Naive thymus-derived CD8-positive, alpha-beta T cell (primary cell): ENCODE data around the gene RAPGEF1. TPM values are rescaled to one million over a fixed set of nuclear protein-coding genes. Genes with fewer than 3 reads are reported as not detected.
A peak's percentile ranks its signal among the peaks of the same experiment; 100 is the strongest.

Source experiments
- ATAC-seq, 2 donors: fragments of 150-1000 bp; cut with Tn5 transposase in 1 of 2; sonication (Bioruptor Pico), chemical (Tn5 transposase) in 1 of 2; 1 replicate in 1 of 2; 2 replicates in 1 of 2; pipeline ENCODE4 v1.10.0; 2021; ENCODE audit warnings: mild to moderate bottlenecking in 2 of 2, moderate library complexity in 2 of 2
- POLR2A ChIA-PET: fragments of 350-600 bp; sonication (Branson Sonifier 250); formaldehyde crosslinking; loops from one replicate; lab custom pipeline; 2021; ENCODE audit warnings: antibody characterized with exemption; lab: Charles Lee
- DNase-seq, 10 donors: peaks; one replicate each; pipeline versions ENCODE4 v3.0.0 to v3.0.0-alpha.2; 2020 to 2022
- H3K27ac Mint-ChIP-seq, 10 donors: one replicate each; pipeline ENCODE4 v1.8.0; 2020 to 2022; ENCODE audit warnings: mild to moderate bottlenecking in 10 of 10, mixed read lengths in 10 of 10, moderate library complexity in 4 of 10, inconsistent platforms in 1 of 10
- H3K27me3 Mint-ChIP-seq, 5 donors: one replicate each; pipeline ENCODE4 v1.8.0; 2021 to 2022; ENCODE audit warnings: mixed read lengths in 5 of 5
- H3K36me3 Mint-ChIP-seq, 3 donors: one replicate each; pipeline ENCODE4 v1.8.0; 2020 to 2022; ENCODE audit warnings: mixed read lengths in 3 of 3, mild to moderate bottlenecking in 2 of 3, inconsistent platforms in 1 of 3
- H3K4me1 Mint-ChIP-seq, 4 donors: one replicate each; pipeline ENCODE4 v1.8.0; 2021 to 2022; ENCODE audit warnings: mixed read lengths in 4 of 4
- H3K4me3 Mint-ChIP-seq, 10 donors: one replicate each; pipeline ENCODE4 v1.8.0; 2020 to 2022; ENCODE audit warnings: mild to moderate bottlenecking in 10 of 10, mixed read lengths in 10 of 10, moderate library complexity in 6 of 10, inconsistent platforms in 1 of 10
- H3K9me3 Mint-ChIP-seq, 9 donors: one replicate each; pipeline ENCODE4 v1.8.0; 2020 to 2022; ENCODE audit warnings: mixed read lengths in 9 of 9, mild to moderate bottlenecking in 3 of 9, inconsistent platforms in 1 of 9, moderate library complexity in 1 of 9
- polyA plus RNA-seq, 3 donors: library from polyadenylated mRNA; unstranded; fragments of 300-500 nt; fragmentation: Illumina TruSeq; gene quantifications; one replicate each; pipeline ENCODE4 v1.2.3, GENCODE V29; 2021
- total RNA-seq, 8 experiments: library from RNA in 2 of 8; stranded (reverse) in 2 of 8; gene quantifications; one replicate each; pipeline ENCODE4 v1.2.3 and lab custom pipeline; 2021 to 2026

RAPGEF1 gene
- total and polyA plus RNA-seq, 5 experiments from 2014 or later = 1.6 to 94.7 (median 9.0) TPM

GRCh38 chr9:131598121-131598520 is 141.8 kb downstream of the RAPGEF1 start:
- peaks cover 0 to 2% (median under 1%) of the 10 kb centered on the region in 4 donors for H3K4me1 Mint-ChIP-seq
- no peak overlapping the region for H3K4me3 Mint-ChIP-seq
- POLR2A ChIA-PET = interaction anchor here (1.4 kb wide), 1 partner anchor 145 kb away, joined by 3 read pairs; no protein-coding TSS in a partner anchor
- no peaks in the 10 kb centered on the region for H3K27me3 Mint-ChIP-seq
- H3K27ac Mint-ChIP-seq = peak overlapping the region in 1 of 10 donors; percentile 52
- no peaks in the 10 kb centered on the region for H3K9me3 Mint-ChIP-seq
- DNase-seq = no peak
- no peak for ATAC-seq
- H3K36me3 Mint-ChIP-seq = peaks cover 0 to 62% (median 4%) of the 10 kb centered on the region in 3 donors

- ATAC-seq = no peak
- Mint-ChIP-seq H3K36me3 (peaks cover 0 to 59% (median 4%) of the 10 kb centered on the region in 3 donors), H3K9me3 (no peaks in the 10 kb centered on the region), H3K27me3 (no peaks in the 10 kb centered on the region), H3K27ac (no peak overlapping the region), H3K4me1 (peaks cover 0 to 1% (median under 1%) of the 10 kb centered on the region in 4 donors), H3K4me3 (no peak overlapping the region)
- no peak for DNase-seq
- POLR2A ChIA-PET = interaction anchor here (1.4 kb wide), 1 partner anchor 146 kb away, joined by 3 read pairs; no protein-coding TSS in a partner anchor
These were observed 142.6 kb downstream of the RAPGEF1 start for GRCh38 chr9:131597246-131597645.

- POLR2A ChIA-PET = no interaction called here
- ATAC-seq (no peak), DNase-seq (peak in 1 of 10 donors; percentile 58)
- Mint-ChIP-seq H3K4me3 (no peak overlapping the region), H3K9me3 (no peaks in the 10 kb centered on the region), H3K27me3 (no peaks in the 10 kb centered on the region), H3K4me1 (peaks cover 0 to 5% (median 3%) of the 10 kb centered on the region in 4 donors), H3K27ac (peak overlapping the region in 1 of 10 donors; percentile 70), H3K36me3 (peaks cover 0 to 50% (median 3%) of the 10 kb centered on the region in 3 donors)
These were observed 143.5 kb downstream of the RAPGEF1 start for GRCh38 chr9:131596430-131596743.

- POLR2A ChIA-PET = interaction anchor here (1.1 to 1.5 kb wide), 2 partner anchors 11 to 149 kb away, joined by 4 to 5 read pairs; no protein-coding TSS in a partner anchor
- peak overlapping the region in 3 of 10 donors; percentile 5 to 70 (median 6) for H3K27ac Mint-ChIP-seq
These were observed 144.0 kb downstream of the RAPGEF1 start for GRCh38 chr9:131595696-131596429.

GRCh38 chr9:131594906-131595665 is 144.8 kb downstream of the RAPGEF1 start:
- DNase-seq (peak in 1 of 10 donors; percentile 10), ATAC-seq (no peak)
- Mint-ChIP-seq H3K4me1 (peaks cover 12 to 18% (median 16%) of the 10 kb centered on the region in 4 donors), H3K9me3 (no peaks in the 10 kb centered on the region), H3K36me3 (peaks cover 0 to 41% (median 0%) of the 10 kb centered on the region in 3 donors), H3K27me3 (no peaks in the 10 kb centered on the region), H3K4me3 (no peak overlapping the region), H3K27ac (peak overlapping the region in 1 of 10 donors; percentile 6)
- POLR2A ChIA-PET = interaction anchor here (1.1 to 1.5 kb wide), 2 partner anchors 10 to 150 kb away, joined by 4 to 5 read pairs; no protein-coding TSS in a partner anchor

More at GRCh38 chr9:131595696-131596429, 144.0 kb downstream of the RAPGEF1 start:
- Mint-ChIP-seq H3K36me3 (peaks cover 0 to 47% (median 0%) of the 10 kb centered on the region in 3 donors), H3K4me1 (peaks cover 5 to 11% (median 8%) of the 10 kb centered on the region in 4 donors), H3K9me3 (no peaks in the 10 kb centered on the region), H3K4me3 (no peak overlapping the region), H3K27me3 (no peaks in the 10 kb centered on the region)
- DNase-seq (no peak), ATAC-seq (no peak)

- peaks cover 0 to 38% (median 0%) of the 10 kb centered on the region in 3 donors for H3K36me3 Mint-ChIP-seq
- H3K9me3 Mint-ChIP-seq = no peaks in the 10 kb centered on the region
- ATAC-seq (no peak), DNase-seq (peak in 1 of 10 donors; percentile 28)
- no peak overlapping the region for H3K4me3 Mint-ChIP-seq
- H3K4me1 Mint-ChIP-seq = peaks cover 13 to 23% (median 17%) of the 10 kb centered on the region in 4 donors
- H3K27ac Mint-ChIP-seq = peak overlapping the region in 1 of 10 donors; percentile 53
- POLR2A ChIA-PET = interaction anchor here (0.6 to 1.5 kb wide), 3 partner anchors 129 to 168 kb away, joined by 3 to 5 read pairs (median 3); no protein-coding TSS in a partner anchor
- H3K27me3 Mint-ChIP-seq = no peaks in the 10 kb centered on the region
These were observed 145.8 kb downstream of the RAPGEF1 start for GRCh38 chr9:131593936-131594665.

GRCh38 chr9:131593091-131593820 is 146.6 kb downstream of the RAPGEF1 start:
- Mint-ChIP-seq H3K27me3 (no peaks in the 10 kb centered on the region), H3K4me1 (peaks cover 13 to 23% (median 17%) of the 10 kb centered on the region in 4 donors), H3K36me3 (peaks cover 0 to 31% (median 0%) of the 10 kb centered on the region in 3 donors), H3K4me3 (no peak overlapping the region), H3K27ac (peak overlapping the region in 3 of 10 donors; percentile 49 to 84 (median 53)), H3K9me3 (no peaks in the 10 kb centered on the region)
- ATAC-seq (no peak), DNase-seq (no peak)
- POLR2A ChIA-PET = interaction anchor here (0.6 to 3.8 kb wide), 3 partner anchors 130 to 169 kb away, joined by 3 to 21 read pairs (median 3); no protein-coding TSS in a partner anchor

GRCh38 chr9:131591845-131592208 is 148.0 kb downstream of the RAPGEF1 start:
- POLR2A ChIA-PET = interaction anchor here (0.5 to 3.8 kb wide), 5 partner anchors 36 to 155 kb away, joined by 3 to 21 read pairs (median 4); partner anchors contain the start of gene RAPGEF1
- Mint-ChIP-seq H3K27ac (peak overlapping the region in 6 of 10 donors; percentile 27 to 72 (median 62)), H3K36me3 (peaks cover 0 to 23% (median 3%) of the 10 kb centered on the region in 3 donors), H3K9me3 (no peaks in the 10 kb centered on the region), H3K4me3 (no peak overlapping the region), H3K27me3 (no peaks in the 10 kb centered on the region), H3K4me1 (peaks cover 19 to 35% (median 25%) of the 10 kb centered on the region in 4 donors)
- ATAC-seq = no peak
- DNase-seq = peak in 1 of 10 donors; percentile 23

- ATAC-seq (peak; percentile 95 to 98), DNase-seq (peak; percentile 55 to 85 (median 67))
- Mint-ChIP-seq H3K36me3 (peaks cover 0 to 21% (median 3%) of the 10 kb centered on the region in 3 donors), H3K4me3 (peak overlapping the region in 3 of 10 donors; percentile 28 to 43 (median 30)), H3K27ac (peak overlapping the region; percentile 32 to 83 (median 72)), H3K4me1 (peaks cover 20 to 36% (median 29%) of the 10 kb centered on the region in 4 donors), H3K9me3 (no peaks in the 10 kb centered on the region), H3K27me3 (no peaks in the 10 kb centered on the region)
- POLR2A ChIA-PET = interaction anchor here (0.5 to 3.8 kb wide), 6 partner anchors 36 to 156 kb away, joined by 3 to 21 read pairs (median 4); partner anchors contain the start of gene RAPGEF1
These were observed 148.7 kb downstream of the RAPGEF1 start for GRCh38 chr9:131590907-131591844.

GRCh38 chr9:131590449-131590848 is 149.4 kb downstream of the RAPGEF1 start:
- POLR2A ChIA-PET = interaction anchor here (0.7 to 3.8 kb wide), 3 partner anchors 11 to 153 kb away, joined by 3 to 21 read pairs (median 11); partner anchors contain the start of gene RAPGEF1
- Mint-ChIP-seq H3K27me3 (no peaks in the 10 kb centered on the region), H3K36me3 (peaks cover 0 to 14% (median 3%) of the 10 kb centered on the region in 3 donors), H3K9me3 (no peaks in the 10 kb centered on the region), H3K4me1 (peaks cover 24 to 44% (median 35%) of the 10 kb centered on the region in 4 donors), H3K4me3 (peak overlapping the region in 4 of 10 donors; percentile 28 to 43 (median 34)), H3K27ac (peak overlapping the region in 9 of 10 donors; percentile 37 to 81 (median 77))
- peak; percentile 14 to 30 for ATAC-seq
- peak in 1 of 10 donors; percentile 60 for DNase-seq
